Right atrium auricular region (tissue), 2 donors: ENCODE results near the gene RGL3. TPM values are rescaled to one million over a fixed set of nuclear protein-coding genes. Genes with fewer than 3 reads are reported as not detected.

Experiments
- DNase-seq: peaks from one replicate; pipeline ENCODE4 v3.0.0-alpha.2; 2019; ENCODE audit warnings: low spot score
- H3K27ac ChIP-seq, 2 donors: fragments of 200-600 bp; sonication (generic); 1 replicate in 1 of 2; 2 replicates in 1 of 2; pipeline ENCODE4 v1.5.1; 2016 to 2019
- H3K27me3 ChIP-seq, 2 donors: fragments of 200-600 bp; sonication (generic); one replicate each; pipeline versions ENCODE4 v1.5.1 to v1.6.0; 2017 to 2019
- H3K36me3 ChIP-seq: fragments of 200-600 bp; sonication (generic); one replicate; pipeline ENCODE4 v1.5.1; 2016
- H3K4me1 ChIP-seq, 2 donors: fragments of 200-600 bp; sonication (generic); one replicate each; pipeline versions ENCODE4 v1.5.1 to v1.6.0; 2017 to 2019
- H3K4me3 ChIP-seq, 2 donors: fragments of 200-600 bp; sonication (generic); 1 replicate in 1 of 2; 2 replicates in 1 of 2; pipeline ENCODE4 v1.5.1; 2017 to 2019; ENCODE audit warnings: mild to moderate bottlenecking in 1 of 2, moderate library complexity in 1 of 2
- H3K9me3 ChIP-seq, 2 donors: fragments of 200-600 bp; sonication (generic); one replicate each; pipeline ENCODE4 v1.5.1; 2019
- CTCF ChIP-seq, 2 donors: fragments of 200-600 bp; sonication (generic); IDR thresholded peaks; one replicate each; pipeline ENCODE4 v1.5.1; 2019; ENCODE audit warnings: antibody characterized with exemption in 2 of 2
- total RNA-seq, 2 donors: library from RNA; depleted of rRNA; stranded (reverse); fragments of >200 nt; gene quantifications; one replicate each; pipeline ENCODE4 v1.1.0, GENCODE V29; 2016

Gene RGL3
- total RNA-seq, 2 donors from 2014 or later, result 7.4 to 8.4 TPM

- no peak for DNase-seq
- no peaks in the 10 kb centered on the region for H3K36me3 ChIP-seq
- no peak for TF ChIP-seq CTCF (IDR thresholded peaks at IDR 0.05)
- peaks cover 6 to 7% of the 10 kb centered on the region in 2 donors for H3K27me3 ChIP-seq
- H3K9me3 ChIP-seq, result no peaks in the 10 kb centered on the region
- peaks cover 0 to 53% of the 10 kb centered on the region in 2 donors for H3K4me1 ChIP-seq
- no peak overlapping the region for H3K4me3 ChIP-seq
- no peak overlapping the region for H3K27ac ChIP-seq
These were observed 4.2 kb upstream of the RGL3 start for GRCh38 chr19:11423164-11423790.

- H3K4me3 ChIP-seq, result peak overlapping the region; percentile 22 to 49
- H3K27me3 ChIP-seq, result peaks cover 6 to 7% of the 10 kb centered on the region in 2 donors
- TF ChIP-seq CTCF (IDR thresholded peaks at IDR 0.05), result no peak
- no peaks in the 10 kb centered on the region for H3K9me3 ChIP-seq
- peak; percentile 93 for DNase-seq
- H3K4me1 ChIP-seq, result peaks cover 0 to 54% of the 10 kb centered on the region in 2 donors
- peak overlapping the region; percentile 76 to 83 for H3K27ac ChIP-seq
- H3K36me3 ChIP-seq, result no peaks in the 10 kb centered on the region
These were observed 3.3 kb upstream of the RGL3 start for GRCh38 chr19:11422163-11423065.

- DNase-seq, result peak; percentile 68
- peak overlapping the region; percentile 76 to 83 for H3K27ac ChIP-seq
- peaks cover 0 to 54% of the 10 kb centered on the region in 2 donors for H3K4me1 ChIP-seq
- no peak for TF ChIP-seq CTCF (IDR thresholded peaks at IDR 0.05)
- peak overlapping the region; percentile 35 to 49 for H3K4me3 ChIP-seq
- H3K27me3 ChIP-seq, result peaks cover 6 to 7% of the 10 kb centered on the region in 2 donors
- H3K9me3 ChIP-seq, result no peaks in the 10 kb centered on the region
- H3K36me3 ChIP-seq, result no peaks in the 10 kb centered on the region
These were observed 2.4 kb upstream of the RGL3 start for GRCh38 chr19:11421371-11422098.

GRCh38 chr19:11420429-11421370 lies 1.6 kb upstream of the RGL3 start:
- peaks cover 6 to 7% of the 10 kb centered on the region in 2 donors for H3K27me3 ChIP-seq
- H3K9me3 ChIP-seq, result no peaks in the 10 kb centered on the region
- TF ChIP-seq CTCF (IDR thresholded peaks at IDR 0.05), result no peak
- no peaks in the 10 kb centered on the region for H3K36me3 ChIP-seq
- peak; percentile 91 for DNase-seq
- H3K27ac ChIP-seq, result peak overlapping the region; percentile 76 to 83
- peaks cover 0 to 54% of the 10 kb centered on the region in 2 donors for H3K4me1 ChIP-seq
- H3K4me3 ChIP-seq, result peak overlapping the region; percentile 35 to 49

- Histone ChIP-seq H3K36me3 (no peaks in the 10 kb centered on the region), H3K27ac (peak overlapping the region; percentile 65 to 83), H3K4me1 (peaks cover 0 to 46% of the 10 kb centered on the region in 2 donors), H3K4me3 (peak overlapping the region; percentile 55), H3K9me3 (no peaks in the 10 kb centered on the region), H3K27me3 (peaks cover 6 to 7% of the 10 kb centered on the region in 2 donors)
- DNase-seq, result no peak
- TF ChIP-seq CTCF (IDR thresholded peaks at IDR 0.05), result no peak
These were observed 993 bp downstream of the RGL3 start for GRCh38 chr19:11418094-11418548.
